ENCODE data around the gene PRRG1. TPM values are rescaled to one million over a fixed set of nuclear protein-coding genes. Genes with fewer than 3 reads are reported as not detected.
A peak's percentile ranks its signal among the peaks of the same experiment; 100 is the strongest.

The PRRG1 gene
- total RNA-seq, 1 donor from 2014 or later, result 8.0 TPM

- Mint-ChIP-seq H3K9me3 (peaks cover 8% of the 10 kb centered on the region), H3K4me1 (no peaks in the 10 kb centered on the region), H3K36me3 (ENCODE audit: low read depth) (no peaks in the 10 kb centered on the region), H3K4me3 (no peak overlapping the region), H3K27me3 (ENCODE audit: low read depth) (no peaks in the 10 kb centered on the region), H3K27ac (ENCODE audit: unreplicated experiment) (no peak overlapping the region)
- no peak for TF ChIP-seq CTCF (conservative IDR thresholded peaks at IDR 0.05)
- DNase-seq (ENCODE audit: low read depth, low spot score), result no peak
Measured at GRCh38 chrX:37320541-37321203, 28.5 kb upstream of the PRRG1 start.

- Mint-ChIP-seq H3K36me3 (ENCODE audit: low read depth) (no peaks in the 10 kb centered on the region), H3K4me3 (no peak overlapping the region), H3K27me3 (ENCODE audit: low read depth) (no peaks in the 10 kb centered on the region), H3K9me3 (peaks cover 3% of the 10 kb centered on the region), H3K27ac (ENCODE audit: unreplicated experiment) (no peak overlapping the region), H3K4me1 (peaks cover 6% of the 10 kb centered on the region)
- no peak for DNase-seq (ENCODE audit: low read depth, low spot score)
- TF ChIP-seq CTCF (conservative IDR thresholded peaks at IDR 0.05), result no peak
Measured at GRCh38 chrX:37330642-37331041, 18.5 kb upstream of the PRRG1 start.

- H3K4me3 Mint-ChIP-seq, result no peak overlapping the region
- H3K36me3 Mint-ChIP-seq (ENCODE audit: low read depth), result no peaks in the 10 kb centered on the region
- TF ChIP-seq CTCF (conservative IDR thresholded peaks at IDR 0.05), result no peak
- H3K27me3 Mint-ChIP-seq (ENCODE audit: low read depth), result no peaks in the 10 kb centered on the region
- H3K4me1 Mint-ChIP-seq, result peaks cover 6% of the 10 kb centered on the region
- peak overlapping the region; percentile 0 for H3K27ac Mint-ChIP-seq (ENCODE audit: unreplicated experiment)
- H3K9me3 Mint-ChIP-seq, result peaks cover 2% of the 10 kb centered on the region
- no peak for DNase-seq (ENCODE audit: low read depth, low spot score)
Measured at GRCh38 chrX:37331546-37331945, 17.6 kb upstream of the PRRG1 start.

- TF ChIP-seq CTCF (conservative IDR thresholded peaks at IDR 0.05), result no peak
- H3K36me3 Mint-ChIP-seq (ENCODE audit: low read depth), result no peaks in the 10 kb centered on the region
- H3K4me1 Mint-ChIP-seq, result peaks cover 6% of the 10 kb centered on the region
- H3K9me3 Mint-ChIP-seq, result peaks cover 2% of the 10 kb centered on the region
- H3K27me3 Mint-ChIP-seq (ENCODE audit: low read depth), result no peaks in the 10 kb centered on the region
- H3K4me3 Mint-ChIP-seq, result no peak overlapping the region
- no peak for DNase-seq (ENCODE audit: low read depth, low spot score)
- H3K27ac Mint-ChIP-seq (ENCODE audit: unreplicated experiment), result no peak overlapping the region
Measured at GRCh38 chrX:37332055-37332454, 17.1 kb upstream of the PRRG1 start.

GRCh38 chrX:37332987-37333658 lies 16.0 kb upstream of the PRRG1 start:
- Mint-ChIP-seq H3K27me3 (ENCODE audit: low read depth) (no peaks in the 10 kb centered on the region), H3K9me3 (no peaks in the 10 kb centered on the region)

More at GRCh38 chrX:37332987-37333658, 16.0 kb upstream of the PRRG1 start:
- no peak for TF ChIP-seq CTCF (conservative IDR thresholded peaks at IDR 0.05)
- Mint-ChIP-seq H3K36me3 (ENCODE audit: low read depth) (no peaks in the 10 kb centered on the region), H3K4me3 (no peak overlapping the region), H3K4me1 (peaks cover 6% of the 10 kb centered on the region), H3K27ac (ENCODE audit: unreplicated experiment) (no peak overlapping the region)
- DNase-seq (ENCODE audit: low read depth, low spot score), result no peak
